Activated naive CD8-positive, alpha-beta T cell treated with anti-CD3 and anti-CD28 coated beads, Interleukin-2, amount 50 U/mL, for 24 hours (primary cell): ENCODE data around the gene PAPPA2.

Experiments
- ATAC-seq: fragments of 150-1000 bp; cut with Tn5 transposase; one replicate; pipeline ENCODE4 v1.10.0; 2021
- DNase-seq: peaks from one replicate; pipeline ENCODE4 v3.0.0; 2021
- H3K27ac Mint-ChIP-seq: one replicate; pipeline ENCODE4 v1.8.0; 2021; ENCODE audit warnings: mild to moderate bottlenecking, mixed read lengths
- H3K27me3 Mint-ChIP-seq: one replicate; pipeline ENCODE4 v1.8.0; 2021; ENCODE audit warnings: mixed read lengths
- H3K36me3 Mint-ChIP-seq: one replicate; pipeline ENCODE4 v1.8.0; 2021; ENCODE audit warnings: low read depth, mixed read lengths
- H3K4me1 Mint-ChIP-seq: one replicate; pipeline ENCODE4 v1.8.0; 2021; ENCODE audit warnings: mixed read lengths
- H3K4me3 Mint-ChIP-seq: one replicate; pipeline ENCODE4 v1.8.0; 2021; ENCODE audit warnings: mild to moderate bottlenecking, moderate library complexity, mixed read lengths
- H3K9me3 Mint-ChIP-seq: one replicate; pipeline ENCODE4 v1.8.0; 2021; ENCODE audit warnings: mixed read lengths

Gene PAPPA2

DNA sequence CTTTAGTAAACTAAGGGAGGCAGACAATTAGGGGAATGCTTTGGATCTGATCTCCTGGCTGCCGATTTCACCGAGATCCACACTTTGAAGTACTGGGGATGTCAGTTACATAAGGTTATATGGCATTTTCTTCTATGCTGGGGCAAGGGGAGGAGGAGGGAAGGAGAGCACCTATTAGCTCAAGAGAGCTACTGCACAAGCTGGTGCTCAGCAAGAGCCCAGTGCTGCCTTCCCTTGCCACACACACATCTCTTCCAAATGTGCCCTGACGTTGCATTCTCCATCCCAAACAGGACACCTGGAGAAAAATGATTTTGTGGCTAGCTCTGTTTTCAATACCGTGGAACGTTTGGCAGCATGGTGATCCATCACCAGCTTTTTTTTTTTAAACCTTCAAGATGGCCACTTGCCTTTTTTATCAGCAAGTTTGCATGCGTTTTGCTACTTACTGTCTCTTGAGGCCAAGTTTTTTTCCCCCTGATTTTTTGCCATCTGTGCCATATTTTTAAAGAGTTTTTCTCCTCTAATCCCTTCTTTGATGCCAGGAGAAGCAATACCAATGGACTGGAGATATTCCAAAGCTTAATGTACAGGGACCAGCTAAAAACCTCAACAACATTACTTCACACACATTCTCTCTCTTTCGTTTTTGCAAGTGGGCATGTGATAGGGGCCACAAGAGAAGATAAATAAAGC, 66.6 kb downstream of the PAPPA2 start:
- H3K4me3 Mint-ChIP-seq = no peak overlapping the region
- ATAC-seq (no peak), DNase-seq (no peak)
- no peaks in the 10 kb centered on the region for H3K36me3 Mint-ChIP-seq
- peaks cover 2% of the 10 kb centered on the region for H3K9me3 Mint-ChIP-seq
- H3K27ac Mint-ChIP-seq = no peak overlapping the region
- no peaks in the 10 kb centered on the region for H3K27me3 Mint-ChIP-seq
- H3K4me1 Mint-ChIP-seq = no peaks in the 10 kb centered on the region

DNA sequence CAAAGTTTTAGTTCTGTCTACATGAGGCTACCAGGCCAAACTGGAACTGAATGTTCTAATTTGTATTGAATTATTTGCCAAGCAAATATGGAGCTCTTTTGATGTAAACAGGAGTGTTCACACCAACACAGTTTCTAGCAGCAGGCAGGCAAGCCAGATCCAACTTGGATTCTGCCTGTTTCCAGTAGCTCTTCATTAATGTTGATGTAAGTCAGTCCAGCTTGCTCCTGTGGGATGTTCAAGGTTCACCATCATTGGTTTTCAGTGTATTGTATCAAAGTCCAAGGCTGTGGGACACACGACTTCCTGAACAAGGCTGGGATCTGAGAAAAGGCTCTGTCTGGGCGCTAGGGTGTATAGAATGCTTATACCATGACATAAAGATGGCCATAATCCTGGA, 68.1 kb downstream of the PAPPA2 start:
- Mint-ChIP-seq H3K27me3 (no peaks in the 10 kb centered on the region), H3K4me3 (no peak overlapping the region), H3K4me1 (no peaks in the 10 kb centered on the region), H3K27ac (no peak overlapping the region), H3K36me3 (no peaks in the 10 kb centered on the region), H3K9me3 (peaks cover 6% of the 10 kb centered on the region)
- DNase-seq (no peak), ATAC-seq (no peak)

DNA sequence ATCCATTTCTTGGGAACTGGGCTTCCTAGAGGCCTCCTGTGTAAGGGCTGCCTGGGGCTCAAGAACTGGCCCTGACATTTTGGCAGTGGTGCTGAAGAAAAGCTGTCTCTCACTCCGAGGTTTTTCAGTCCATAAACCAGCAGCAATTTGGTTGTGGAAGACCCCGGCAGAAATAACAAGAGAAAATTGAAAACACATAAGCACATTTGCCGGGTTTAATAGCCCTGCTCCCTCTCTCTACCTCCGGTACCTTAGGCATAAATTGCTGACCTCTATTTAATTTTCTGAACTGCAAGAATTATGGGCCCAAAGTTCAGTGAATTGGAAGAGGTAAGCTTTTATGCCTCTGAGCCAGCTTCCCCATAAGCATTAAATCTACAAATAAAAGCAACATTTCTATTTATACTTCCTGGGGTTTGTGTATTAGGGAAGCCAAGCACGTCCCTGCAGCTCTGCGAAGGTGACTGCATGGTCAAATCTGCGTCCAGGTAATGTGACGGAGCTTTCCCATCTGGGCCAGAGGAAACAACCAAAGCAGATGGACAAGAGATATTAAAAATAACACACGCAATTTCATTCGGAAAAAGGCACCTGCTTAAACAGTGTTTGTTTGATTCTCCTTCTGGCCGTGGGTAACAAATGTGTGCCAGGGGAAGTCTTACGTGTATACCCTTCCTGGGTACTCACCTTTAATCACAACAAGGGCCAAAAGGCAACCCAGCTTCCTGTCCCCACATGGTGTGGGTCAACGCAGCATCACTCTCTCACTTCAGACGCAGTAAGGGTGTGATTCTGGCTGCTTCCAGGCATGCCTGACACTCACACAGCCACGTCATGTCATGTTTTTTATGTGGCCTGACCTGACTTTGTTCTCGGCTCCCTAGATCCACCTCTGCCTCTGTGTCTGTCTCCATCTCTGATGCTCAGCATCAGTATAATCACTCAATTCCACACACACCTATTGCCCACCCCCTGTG, 69.2 kb downstream of the PAPPA2 start:
- H3K9me3 Mint-ChIP-seq = peaks cover 6% of the 10 kb centered on the region
- no peaks in the 10 kb centered on the region for H3K27me3 Mint-ChIP-seq
- ATAC-seq (no peak), DNase-seq (no peak)
- no peaks in the 10 kb centered on the region for H3K4me1 Mint-ChIP-seq
- no peak overlapping the region for H3K4me3 Mint-ChIP-seq
- H3K27ac Mint-ChIP-seq = no peak overlapping the region
- no peaks in the 10 kb centered on the region for H3K36me3 Mint-ChIP-seq

DNA sequence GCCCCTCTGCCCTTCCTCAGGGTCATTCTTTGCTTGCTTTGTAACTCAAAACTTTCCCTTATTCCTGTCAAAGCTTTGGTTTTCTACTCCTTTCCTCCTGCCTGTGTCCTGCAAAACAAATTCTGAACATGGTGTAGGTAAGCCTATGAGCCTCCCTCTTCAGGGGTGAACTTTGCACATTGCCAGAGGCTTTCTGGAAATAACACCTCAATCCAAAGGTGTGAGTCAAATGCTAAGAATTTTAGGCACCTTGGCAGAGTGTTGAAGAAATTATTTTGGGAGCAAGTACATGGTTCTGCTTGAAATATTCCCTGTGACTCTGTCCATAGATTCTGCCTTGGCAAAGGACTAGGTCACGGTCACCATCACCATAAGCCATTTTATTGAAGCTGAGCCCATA, 70.0 kb downstream of the PAPPA2 start:
- peaks cover 6% of the 10 kb centered on the region for H3K9me3 Mint-ChIP-seq
- H3K4me3 Mint-ChIP-seq = no peak overlapping the region
- no peaks in the 10 kb centered on the region for H3K36me3 Mint-ChIP-seq
- ATAC-seq (no peak), DNase-seq (no peak)
- no peaks in the 10 kb centered on the region for H3K4me1 Mint-ChIP-seq
- no peaks in the 10 kb centered on the region for H3K27me3 Mint-ChIP-seq
- H3K27ac Mint-ChIP-seq = no peak overlapping the region

DNA sequence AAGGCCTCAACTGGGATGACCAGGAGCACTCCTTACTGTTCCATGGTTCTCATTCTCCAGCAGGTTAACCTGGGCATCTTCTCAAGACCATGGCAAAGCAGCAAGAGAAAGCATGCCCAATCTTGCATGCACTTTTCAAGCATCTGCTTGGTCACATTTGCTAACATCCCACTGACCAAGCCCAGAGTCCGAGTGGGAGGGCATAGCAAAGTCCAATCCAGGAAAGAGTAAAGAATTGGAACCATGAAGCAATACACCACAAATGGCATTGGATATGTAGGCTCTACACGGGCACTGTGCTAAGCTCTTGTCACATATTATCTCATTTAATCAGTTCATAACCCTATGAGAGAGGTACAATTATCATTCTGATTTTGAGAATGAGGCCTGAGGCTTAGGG, 73.6 kb downstream of the PAPPA2 start:
- no peaks in the 10 kb centered on the region for H3K36me3 Mint-ChIP-seq
- no peak for ATAC-seq
- no peak for DNase-seq
- no peak overlapping the region for H3K27ac Mint-ChIP-seq
- H3K4me1 Mint-ChIP-seq = no peaks in the 10 kb centered on the region
- H3K27me3 Mint-ChIP-seq = no peaks in the 10 kb centered on the region
- H3K4me3 Mint-ChIP-seq = no peak overlapping the region
- peaks cover 10% of the 10 kb centered on the region for H3K9me3 Mint-ChIP-seq

DNA sequence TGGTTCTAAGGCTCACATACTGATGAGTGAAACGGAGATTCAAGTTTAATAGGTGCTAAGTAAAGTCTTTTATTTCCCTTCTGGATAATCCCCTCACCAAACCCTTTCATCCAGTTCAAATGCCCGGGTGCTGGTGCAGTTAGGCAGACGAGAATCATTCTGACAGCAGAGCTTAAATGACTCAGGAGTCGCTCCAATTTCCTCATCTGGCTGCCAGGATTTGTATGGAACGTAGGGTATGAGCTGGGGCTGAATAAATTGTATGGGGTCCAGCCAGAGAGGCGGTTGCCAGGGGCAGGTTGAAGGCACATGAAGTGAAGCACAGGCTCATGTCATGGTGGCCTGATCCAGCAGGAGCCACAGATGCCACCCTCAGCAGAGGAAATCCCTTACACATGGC, 76.0 kb downstream of the PAPPA2 start:
- peaks cover 10% of the 10 kb centered on the region for H3K9me3 Mint-ChIP-seq
- no peak for ATAC-seq
- H3K4me3 Mint-ChIP-seq = no peak overlapping the region
- DNase-seq = no peak
- H3K27me3 Mint-ChIP-seq = no peaks in the 10 kb centered on the region
- no peaks in the 10 kb centered on the region for H3K4me1 Mint-ChIP-seq
- H3K36me3 Mint-ChIP-seq = no peaks in the 10 kb centered on the region
- no peak overlapping the region for H3K27ac Mint-ChIP-seq

DNA sequence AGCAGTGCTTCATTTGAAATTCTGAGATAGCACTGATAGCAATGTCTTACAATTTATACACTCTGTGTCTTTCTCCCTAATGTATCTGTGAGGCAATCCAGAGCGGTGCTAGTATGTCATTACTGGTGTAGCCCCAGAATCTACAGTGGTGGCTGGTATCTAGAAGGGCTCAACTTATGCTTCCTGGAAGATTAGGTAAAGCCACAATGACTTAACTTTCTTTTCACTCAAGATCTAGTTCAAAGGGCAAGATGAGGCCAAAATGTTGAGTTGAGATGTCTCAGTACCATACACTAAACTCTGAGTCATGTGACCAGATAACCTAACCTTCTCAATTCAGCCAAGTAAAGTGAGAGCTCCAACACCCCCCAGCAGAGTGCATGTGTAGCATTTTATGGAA, 77.5 kb downstream of the PAPPA2 start:
- ATAC-seq (no peak), DNase-seq (no peak)
- H3K4me1 Mint-ChIP-seq = no peaks in the 10 kb centered on the region
- no peaks in the 10 kb centered on the region for H3K36me3 Mint-ChIP-seq
- H3K27me3 Mint-ChIP-seq = no peaks in the 10 kb centered on the region
- peaks cover 4% of the 10 kb centered on the region for H3K9me3 Mint-ChIP-seq
- no peak overlapping the region for H3K4me3 Mint-ChIP-seq
- H3K27ac Mint-ChIP-seq = no peak overlapping the region

DNA sequence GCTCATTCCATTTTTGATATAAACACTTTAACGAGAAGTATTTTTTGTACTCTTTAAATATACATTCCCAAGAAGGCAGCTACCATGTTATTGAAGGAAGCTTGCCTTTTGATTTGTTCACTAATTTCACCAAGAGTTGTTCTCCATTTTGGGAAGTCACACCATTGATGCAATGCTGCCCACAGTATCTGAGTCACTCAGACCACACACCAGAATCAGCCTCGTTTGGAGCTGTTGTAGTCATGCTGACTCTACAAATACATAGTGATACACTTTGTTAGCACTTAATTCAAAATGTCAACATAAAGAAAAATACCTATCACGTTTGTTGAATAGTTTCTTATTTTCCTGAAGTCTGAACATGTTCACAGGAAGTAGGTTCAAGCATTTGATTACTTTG, 78.7 kb downstream of the PAPPA2 start:
- ATAC-seq (no peak), DNase-seq (no peak)
- H3K27me3 Mint-ChIP-seq = no peaks in the 10 kb centered on the region
- H3K27ac Mint-ChIP-seq = no peak overlapping the region
- no peak overlapping the region for H3K4me3 Mint-ChIP-seq
- H3K36me3 Mint-ChIP-seq = no peaks in the 10 kb centered on the region
- H3K9me3 Mint-ChIP-seq = peaks cover 4% of the 10 kb centered on the region
- H3K4me1 Mint-ChIP-seq = no peaks in the 10 kb centered on the region

DNA sequence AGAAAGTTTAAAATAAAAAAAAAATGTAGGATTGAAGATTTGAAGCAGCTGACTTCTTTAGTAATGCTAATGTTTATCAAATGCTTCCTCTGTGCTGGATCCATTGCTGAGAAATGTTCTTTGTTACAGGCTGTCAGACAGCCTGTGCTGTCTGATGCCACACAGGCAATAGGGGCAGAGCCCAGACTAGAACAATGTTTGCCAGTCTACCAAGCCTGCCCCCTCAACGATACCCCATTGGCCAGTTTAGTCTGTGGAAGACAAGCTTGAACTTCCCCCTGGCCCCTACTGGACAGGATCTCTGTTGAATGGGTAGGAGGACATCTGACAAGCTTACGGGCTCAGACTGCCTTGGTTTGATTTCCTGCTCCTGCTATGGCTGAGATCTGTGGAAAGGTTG, 79.4 kb downstream of the PAPPA2 start:
- ATAC-seq = no peak
- H3K9me3 Mint-ChIP-seq = peaks cover 4% of the 10 kb centered on the region
- H3K4me3 Mint-ChIP-seq = no peak overlapping the region
- DNase-seq = no peak
- no peaks in the 10 kb centered on the region for H3K4me1 Mint-ChIP-seq
- no peak overlapping the region for H3K27ac Mint-ChIP-seq
- no peaks in the 10 kb centered on the region for H3K27me3 Mint-ChIP-seq
- no peaks in the 10 kb centered on the region for H3K36me3 Mint-ChIP-seq

DNA sequence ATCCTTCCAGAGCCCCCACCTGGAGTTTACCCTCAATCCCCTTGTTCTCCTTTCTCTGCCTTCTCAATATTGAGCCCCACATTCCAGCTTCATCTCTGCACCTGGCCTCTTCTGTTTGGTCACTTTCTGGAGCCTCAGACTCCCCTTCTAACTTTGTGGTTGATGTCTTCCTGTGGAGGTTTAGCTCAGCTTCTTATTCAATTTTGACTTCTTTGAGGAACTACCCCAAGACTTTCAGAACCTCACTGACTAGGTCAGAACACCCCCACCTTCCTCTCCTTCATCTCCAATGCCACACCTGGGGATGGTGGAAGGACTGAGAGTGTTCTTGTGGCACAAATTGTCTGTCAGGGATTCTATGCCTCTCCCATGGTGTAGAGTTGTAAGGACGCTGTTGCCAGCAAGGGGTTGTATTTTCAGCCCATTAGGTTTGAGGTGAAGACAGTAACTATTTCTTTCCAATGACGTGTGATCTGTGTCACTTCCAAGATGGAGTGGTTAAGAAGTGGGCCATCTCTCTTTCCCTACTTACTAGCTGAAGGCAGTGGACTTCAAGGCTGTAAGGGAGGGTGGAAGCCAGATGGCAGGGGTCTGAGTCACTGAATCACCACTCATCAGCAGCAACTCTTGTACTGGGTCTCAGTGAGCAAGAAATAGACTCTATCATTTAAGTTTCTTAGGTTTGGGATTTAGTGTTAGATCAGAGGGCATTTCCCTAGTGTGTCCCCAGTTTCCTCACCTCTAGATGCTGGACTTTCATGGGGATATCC, 80.6 kb downstream of the PAPPA2 start:
- ATAC-seq = no peak
- Mint-ChIP-seq H3K9me3 (peaks cover 4% of the 10 kb centered on the region), H3K27me3 (no peaks in the 10 kb centered on the region), H3K4me3 (no peak overlapping the region), H3K4me1 (no peaks in the 10 kb centered on the region), H3K27ac (no peak overlapping the region), H3K36me3 (no peaks in the 10 kb centered on the region)
- no peak for DNase-seq

DNA sequence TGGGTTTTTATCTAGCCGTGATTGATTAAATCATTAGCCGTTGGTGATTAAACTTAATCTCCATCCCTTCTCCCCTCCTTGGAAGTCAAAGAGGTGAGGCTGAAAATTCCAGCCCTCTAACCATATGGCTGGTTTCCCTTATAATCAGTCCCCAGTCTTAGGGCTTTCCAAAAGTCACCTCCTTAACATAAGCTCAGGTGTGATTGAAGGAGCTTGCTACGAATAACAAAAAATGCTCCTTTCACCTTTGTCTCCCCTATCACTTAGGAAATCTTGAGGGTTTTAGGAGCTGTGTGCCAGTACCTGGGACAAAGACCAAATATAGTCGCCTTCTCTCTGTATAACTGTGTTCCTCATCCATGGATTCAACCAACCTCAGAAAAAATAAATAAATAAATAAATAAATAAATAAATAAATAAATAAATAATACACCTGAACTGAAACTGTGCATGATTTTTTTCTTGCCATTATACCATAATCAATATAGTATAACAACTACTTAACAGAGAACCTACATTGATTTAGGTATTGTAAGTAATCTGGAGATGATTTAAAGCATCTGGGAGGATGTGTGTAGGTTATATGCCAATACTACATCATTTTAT, 82.2 kb downstream of the PAPPA2 start:
- no peak for ATAC-seq
- no peak overlapping the region for H3K4me3 Mint-ChIP-seq
- no peaks in the 10 kb centered on the region for H3K36me3 Mint-ChIP-seq
- no peak for DNase-seq
- H3K27me3 Mint-ChIP-seq = no peaks in the 10 kb centered on the region
- no peak overlapping the region for H3K27ac Mint-ChIP-seq
- H3K9me3 Mint-ChIP-seq = peaks cover 4% of the 10 kb centered on the region
- H3K4me1 Mint-ChIP-seq = no peaks in the 10 kb centered on the region

DNA sequence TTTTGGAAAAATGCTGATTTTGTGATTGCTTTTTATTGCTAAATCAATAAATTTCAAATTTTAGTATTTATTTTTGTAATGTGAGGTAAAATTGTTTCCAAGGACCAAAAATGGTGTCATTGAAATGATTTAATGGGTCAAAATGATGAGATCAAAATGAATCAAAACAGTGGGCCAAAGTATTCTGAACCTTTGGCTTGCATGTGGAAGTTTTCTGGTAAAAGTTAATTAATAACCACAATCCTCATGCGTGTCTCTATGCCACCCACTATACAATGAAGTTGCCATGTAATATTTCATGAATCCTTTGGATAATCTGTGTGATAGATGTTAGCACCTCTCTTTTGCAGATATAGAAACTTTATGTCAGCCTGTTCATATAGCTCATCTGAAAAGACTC, 83.8 kb downstream of the PAPPA2 start:
- ATAC-seq = no peak
- Mint-ChIP-seq H3K4me1 (no peaks in the 10 kb centered on the region), H3K4me3 (no peak overlapping the region), H3K27ac (no peak overlapping the region), H3K27me3 (peaks cover 2% of the 10 kb centered on the region), H3K36me3 (no peaks in the 10 kb centered on the region), H3K9me3 (no peaks in the 10 kb centered on the region)
- no peak for DNase-seq

DNA sequence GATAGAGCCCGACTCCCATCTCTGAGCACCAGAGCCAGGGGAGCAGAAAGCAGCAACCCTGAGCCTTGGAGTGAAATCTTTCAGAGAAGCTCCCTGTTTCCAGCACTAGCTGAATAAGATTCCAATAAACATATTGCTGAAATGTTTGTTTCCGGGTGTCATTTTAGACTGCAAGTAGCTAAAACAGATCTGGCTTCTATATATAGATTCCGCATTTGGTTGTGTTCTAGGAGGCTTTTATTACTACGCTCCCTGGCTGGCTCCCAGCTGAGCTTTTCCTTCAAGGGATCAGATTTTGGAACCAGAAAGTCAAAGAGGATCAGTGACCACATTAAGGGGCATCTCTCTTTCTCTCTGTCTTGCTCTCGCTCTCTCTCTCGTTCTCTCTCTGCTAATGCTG, 88.2 kb downstream of the PAPPA2 start:
- Mint-ChIP-seq H3K36me3 (no peaks in the 10 kb centered on the region), H3K9me3 (no peaks in the 10 kb centered on the region), H3K4me1 (no peaks in the 10 kb centered on the region), H3K4me3 (no peak overlapping the region), H3K27me3 (peaks cover 22% of the 10 kb centered on the region), H3K27ac (no peak overlapping the region)
- DNase-seq = no peak
- ATAC-seq = no peak

DNA sequence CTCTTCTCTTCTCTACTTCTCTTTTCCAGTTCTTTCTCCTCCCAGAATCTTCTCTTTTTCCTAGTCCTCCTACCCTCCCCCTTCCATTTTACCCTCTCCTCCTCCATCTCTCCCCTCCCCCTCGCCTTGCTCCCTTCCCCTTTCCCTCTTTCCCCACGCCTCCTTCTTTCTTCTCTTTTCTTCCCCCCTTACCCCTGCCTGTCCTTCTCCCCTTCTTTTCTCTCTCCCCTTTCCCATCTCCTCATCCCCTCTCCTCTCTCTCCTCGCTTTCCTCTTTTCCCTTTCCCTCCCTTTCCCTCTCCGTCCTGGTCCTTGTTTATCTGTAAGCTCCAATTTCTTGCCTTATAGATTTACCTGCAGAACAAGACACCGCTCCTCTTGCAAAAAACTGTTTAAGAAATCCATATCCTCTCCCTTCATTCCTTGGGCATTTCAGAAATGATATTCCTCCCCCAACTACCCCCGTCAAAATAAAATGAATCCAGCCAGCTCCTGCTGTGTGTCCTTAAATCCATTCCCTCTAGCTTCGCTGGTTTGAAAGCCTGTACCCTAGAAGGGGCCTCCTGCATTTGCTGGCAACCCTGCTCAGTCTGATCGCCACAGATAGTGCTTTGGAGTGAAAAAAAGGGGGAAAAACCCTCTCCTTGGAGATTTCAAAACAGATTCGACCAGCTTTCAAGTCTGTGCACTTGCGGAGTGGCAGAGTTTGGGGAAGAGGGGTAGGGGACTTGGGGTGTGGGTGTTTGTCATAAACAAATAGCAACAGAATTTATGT, 89.4 kb downstream of the PAPPA2 start:
- Mint-ChIP-seq H3K4me1 (no peaks in the 10 kb centered on the region), H3K9me3 (no peaks in the 10 kb centered on the region), H3K27ac (no peak overlapping the region), H3K27me3 (peaks cover 22% of the 10 kb centered on the region), H3K4me3 (no peak overlapping the region), H3K36me3 (no peaks in the 10 kb centered on the region)
- no peak for DNase-seq
- ATAC-seq = no peak
